GM12891 (cell line): ENCODE measurements around the gene SNAP25.

Source experiments
- POLR2A ChIP-seq: IDR thresholded peaks from 2 replicates; pipeline ENCODE4 v1.6.1; 2011; ENCODE audit warnings: low read depth, low read length, control low read depth
- POLR2AphosphoS5 ChIP-seq: IDR thresholded peaks from 2 replicates; pipeline ENCODE4 v1.6.1; 2011; ENCODE audit warnings: low read depth, low read length, control low read depth
- SPI1 ChIP-seq: IDR thresholded peaks from 2 replicates; pipeline ENCODE4 v1.6.1; 2011; ENCODE audit warnings: low read depth, low read length, control low read depth
- TAF1 ChIP-seq: IDR thresholded peaks from 2 replicates; pipeline ENCODE4 v1.6.1; 2011; ENCODE audit warnings: low read depth, low read length, control low read depth

- no peak for TF ChIP-seq POLR2AphosphoS5
- no peak for TF ChIP-seq TAF1
- TF ChIP-seq POLR2A = no peak
- no peak for TF ChIP-seq SPI1
Measured at GRCh38 chr20:10221021-10221420, 2.4 kb downstream of the SNAP25 start.
